Osteoblast (primary cell): ENCODE data around the gene C1orf174. TPM values are rescaled to one million over a fixed set of nuclear protein-coding genes. Genes with fewer than 3 reads are reported as not detected.

Experiments used
- DNase-seq: peaks from one replicate; pipeline ENCODE4 v3.0.0; 2011; ENCODE audit warnings: low spot score, mixed read lengths; ENCODE audit not compliant: insufficient read length; ENCODE audit errors: missing footprints
- H2AFZ ChIP-seq: 2 replicates; pipeline ENCODE4 v1.6.0; 2011; ENCODE audit warnings: mild to moderate bottlenecking, low read length
- H3K27ac ChIP-seq: 2 replicates; pipeline ENCODE4 v1.5.1; 2011; ENCODE audit warnings: mild to moderate bottlenecking, low read depth, low read length, moderate library complexity
- H3K27me3 ChIP-seq: 2 replicates; pipeline ENCODE4 v1.6.0; 2012; ENCODE audit warnings: mild to moderate bottlenecking, control low read depth, inconsistent platforms, low read length, moderate library complexity; ENCODE audit not compliant: insufficient read depth
- H3K36me3 ChIP-seq: 2 replicates; pipeline ENCODE4 v1.5.1; 2011; ENCODE audit warnings: mild to moderate bottlenecking, low read length, control low read depth, moderate library complexity; ENCODE audit not compliant: insufficient read depth
- H3K4me1 ChIP-seq: 2 replicates; pipeline ENCODE4 v1.5.1; 2011; ENCODE audit warnings: mild to moderate bottlenecking, low read length, control low read depth, moderate library complexity; ENCODE audit not compliant: insufficient read depth
- H3K4me2 ChIP-seq: 2 replicates; pipeline ENCODE4 v1.6.0; 2011; ENCODE audit warnings: mild to moderate bottlenecking, low read length; ENCODE audit not compliant: insufficient read depth
- H3K4me3 ChIP-seq: fragments of 200-600 bp; sonication (generic); 3 replicates; pipeline ENCODE4 v1.5.1; 2012; ENCODE audit warnings: mild to moderate bottlenecking, low read length, inconsistent platforms; ENCODE audit not compliant: insufficient read depth
- H3K79me2 ChIP-seq: 2 replicates; pipeline ENCODE4 v1.6.0; 2012; ENCODE audit warnings: mild to moderate bottlenecking, low read length, control low read depth, inconsistent platforms; ENCODE audit not compliant: insufficient read depth
- H3K9me3 ChIP-seq: 2 replicates; pipeline ENCODE4 v1.5.1; 2011; ENCODE audit warnings: low read depth, low read length, control low read depth
- H4K20me1 ChIP-seq: 2 replicates; pipeline ENCODE4 v1.6.0; 2012; ENCODE audit warnings: mild to moderate bottlenecking, low read length, control low read depth; ENCODE audit not compliant: insufficient read depth
- total RNA-seq: library from RNA; depleted of rRNA; stranded (reverse); fragments of >200 nt; gene quantifications from 2 replicates; pipeline ENCODE4 v1.2.3, GENCODE V29; 2012
- TF ChIP-seq, protein P1 (sequence below): IDR thresholded peaks from 2 replicates; pipeline ENCODE4 v1.5.1; 2011; ENCODE audit warnings: mild to moderate bottlenecking, low read depth, low read length, moderate library complexity; ENCODE audit errors: extremely low read depth

C1orf174 gene
- total RNA-seq, 1 donor = 29.3 TPM

DNA sequence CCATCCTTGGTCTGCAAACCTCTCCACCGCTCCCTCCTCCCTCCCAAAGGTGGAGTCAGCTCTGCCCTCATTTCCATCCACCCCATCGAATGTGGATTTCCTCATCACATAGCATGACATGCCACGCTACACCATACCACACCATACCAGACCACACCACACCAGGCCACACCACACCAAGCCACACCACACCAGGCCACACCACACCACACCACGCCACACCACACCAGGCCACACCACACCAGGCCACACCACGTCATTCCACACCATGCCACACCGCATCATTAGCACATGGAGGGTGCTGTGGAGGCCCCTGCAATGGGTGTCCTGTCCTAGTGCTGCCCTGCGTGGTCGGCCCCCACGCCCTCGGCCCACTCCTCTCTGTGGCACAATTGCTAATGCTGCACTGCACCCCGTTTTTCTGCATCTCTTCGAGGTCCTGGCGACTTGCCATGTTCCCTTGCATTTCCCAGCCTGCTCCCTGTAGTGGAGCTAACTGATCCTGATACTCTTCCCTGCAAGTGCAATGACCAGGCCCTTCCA is 31.5 kb downstream of the C1orf174 start:
- Histone ChIP-seq H3K27ac (no peak overlapping the region), H3K4me3 (no peak overlapping the region), H3K9me3 (no peaks in the 10 kb centered on the region), H2AFZ (no peak overlapping the region), H3K79me2 (no peaks in the 10 kb centered on the region), H3K4me2 (no peak overlapping the region), H3K36me3 (no peaks in the 10 kb centered on the region), H3K27me3 (no peaks in the 10 kb centered on the region), H4K20me1 (no peaks in the 10 kb centered on the region), H3K4me1 (no peaks in the 10 kb centered on the region)
- no peak for DNase-seq
- TF ChIP-seq, protein P1, sequence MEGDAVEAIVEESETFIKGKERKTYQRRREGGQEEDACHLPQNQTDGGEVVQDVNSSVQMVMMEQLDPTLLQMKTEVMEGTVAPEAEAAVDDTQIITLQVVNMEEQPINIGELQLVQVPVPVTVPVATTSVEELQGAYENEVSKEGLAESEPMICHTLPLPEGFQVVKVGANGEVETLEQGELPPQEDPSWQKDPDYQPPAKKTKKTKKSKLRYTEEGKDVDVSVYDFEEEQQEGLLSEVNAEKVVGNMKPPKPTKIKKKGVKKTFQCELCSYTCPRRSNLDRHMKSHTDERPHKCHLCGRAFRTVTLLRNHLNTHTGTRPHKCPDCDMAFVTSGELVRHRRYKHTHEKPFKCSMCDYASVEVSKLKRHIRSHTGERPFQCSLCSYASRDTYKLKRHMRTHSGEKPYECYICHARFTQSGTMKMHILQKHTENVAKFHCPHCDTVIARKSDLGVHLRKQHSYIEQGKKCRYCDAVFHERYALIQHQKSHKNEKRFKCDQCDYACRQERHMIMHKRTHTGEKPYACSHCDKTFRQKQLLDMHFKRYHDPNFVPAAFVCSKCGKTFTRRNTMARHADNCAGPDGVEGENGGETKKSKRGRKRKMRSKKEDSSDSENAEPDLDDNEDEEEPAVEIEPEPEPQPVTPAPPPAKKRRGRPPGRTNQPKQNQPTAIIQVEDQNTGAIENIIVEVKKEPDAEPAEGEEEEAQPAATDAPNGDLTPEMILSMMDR = no peak

DNA sequence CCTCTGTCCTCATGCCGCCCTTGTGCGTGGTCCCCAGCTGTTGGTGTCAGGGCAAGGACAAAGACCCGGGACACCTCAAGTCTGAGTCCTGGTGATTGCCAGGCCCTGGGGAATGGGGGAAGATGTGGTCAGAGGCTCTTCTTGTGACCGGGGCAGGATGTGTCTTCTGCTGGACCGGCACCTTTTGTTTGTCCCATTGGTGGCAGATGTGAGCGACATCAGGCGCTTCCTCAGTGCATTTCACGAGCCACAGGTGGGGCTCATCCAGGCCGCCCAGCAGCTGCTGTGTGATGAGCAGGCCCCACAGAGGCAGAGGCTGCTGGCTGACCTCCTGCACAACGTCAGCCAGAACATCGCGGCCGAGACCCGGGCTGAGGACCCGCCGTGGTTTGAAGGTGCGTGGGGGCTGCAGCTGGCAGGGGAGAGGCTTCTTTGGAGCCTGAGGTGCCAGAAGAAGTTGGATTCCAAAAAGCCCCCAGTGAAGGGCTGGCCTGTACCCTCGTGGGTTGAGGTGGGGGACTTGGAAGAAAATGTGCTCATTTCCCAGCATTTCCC is 34.4 kb downstream of the C1orf174 start:
- no peak overlapping the region for H3K4me3 ChIP-seq
- H3K79me2 ChIP-seq = no peaks in the 10 kb centered on the region
- H2AFZ ChIP-seq = no peak overlapping the region
- H3K4me2 ChIP-seq = no peak overlapping the region
- H3K27ac ChIP-seq = no peak overlapping the region
- DNase-seq = no peak
- no peaks in the 10 kb centered on the region for H3K27me3 ChIP-seq
- no peaks in the 10 kb centered on the region for H3K36me3 ChIP-seq
- TF ChIP-seq, protein P1 = no peak
- no peaks in the 10 kb centered on the region for H3K4me1 ChIP-seq
- H3K9me3 ChIP-seq = no peaks in the 10 kb centered on the region
- H4K20me1 ChIP-seq = no peaks in the 10 kb centered on the region

DNA sequence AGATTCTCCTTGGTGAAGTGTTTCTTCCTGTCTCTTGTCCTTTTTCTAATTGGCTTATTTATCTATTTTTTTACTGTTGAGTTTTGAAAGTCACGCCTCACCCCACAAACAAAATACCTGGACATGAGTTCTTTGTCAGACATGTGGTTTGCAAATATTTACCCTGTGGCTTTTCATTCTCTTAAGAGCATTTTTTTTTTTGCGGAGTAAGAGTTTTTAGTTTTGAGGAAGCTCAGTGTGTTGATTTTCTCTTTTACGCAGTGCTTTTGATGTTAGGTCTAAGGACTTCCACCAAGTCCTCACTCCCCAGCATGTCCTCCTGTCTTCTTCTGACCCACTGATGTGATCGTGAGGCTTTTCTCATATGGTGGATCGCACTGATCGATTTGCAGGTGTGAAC is 35.2 kb downstream of the C1orf174 start:
- no peaks in the 10 kb centered on the region for H3K9me3 ChIP-seq
- H3K27ac ChIP-seq = no peak overlapping the region
- H3K4me2 ChIP-seq = no peak overlapping the region
- no peaks in the 10 kb centered on the region for H3K36me3 ChIP-seq
- DNase-seq = no peak
- H3K4me3 ChIP-seq = no peak overlapping the region
- H3K27me3 ChIP-seq = no peaks in the 10 kb centered on the region
- TF ChIP-seq, protein P1 = no peak
- H4K20me1 ChIP-seq = no peaks in the 10 kb centered on the region
- no peaks in the 10 kb centered on the region for H3K79me2 ChIP-seq
- H3K4me1 ChIP-seq = no peaks in the 10 kb centered on the region
- H2AFZ ChIP-seq = no peak overlapping the region

DNA sequence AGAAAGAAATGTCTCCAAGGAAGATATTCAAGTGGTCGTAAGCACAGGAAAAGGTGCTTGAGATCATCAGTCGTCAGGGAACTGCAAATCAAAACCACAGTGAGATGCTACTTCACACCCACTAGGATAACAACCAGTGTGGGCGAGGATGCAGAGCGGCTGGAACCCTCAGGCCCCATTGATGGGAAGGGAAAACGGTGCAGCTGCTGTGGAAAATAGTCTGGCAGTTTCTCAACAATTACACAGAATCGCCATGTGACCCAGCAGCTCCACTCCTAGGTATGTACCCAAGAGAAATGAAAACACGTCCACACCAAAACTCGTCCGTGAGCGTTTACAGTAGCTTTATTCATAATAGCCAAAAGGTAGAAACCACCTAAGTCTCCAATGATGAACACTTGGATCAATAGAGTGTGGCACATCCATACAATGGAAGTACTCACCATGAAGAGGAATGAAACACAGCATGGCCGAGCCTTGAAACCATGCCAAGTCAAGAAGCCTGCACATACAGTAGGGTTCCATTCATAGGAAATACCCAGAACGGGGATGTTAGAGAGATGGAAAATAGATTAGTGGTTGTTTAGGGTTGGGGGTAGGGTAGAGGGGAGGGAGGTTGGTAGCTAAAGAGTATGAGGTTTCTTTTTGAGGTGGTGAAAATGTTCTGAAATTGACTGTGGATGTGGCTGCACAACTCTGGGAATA is 36.7 kb downstream of the C1orf174 start:
- Histone ChIP-seq H3K27ac (no peak overlapping the region), H3K27me3 (no peaks in the 10 kb centered on the region)
- TF ChIP-seq, protein P1 = no peak

More for the DNA sequence above, 36.7 kb downstream of the C1orf174 start:
- Histone ChIP-seq H3K4me2 (no peak overlapping the region), H4K20me1 (peaks cover 15% of the 10 kb centered on the region), H3K9me3 (no peaks in the 10 kb centered on the region), H3K36me3 (no peaks in the 10 kb centered on the region), H3K4me1 (peaks cover under 1% of the 10 kb centered on the region), H3K4me3 (no peak overlapping the region), H2AFZ (no peak overlapping the region), H3K79me2 (peaks cover 11% of the 10 kb centered on the region)
- no peak for DNase-seq
